ENCODE data around the gene BLTP3A.
"Not testable (repeated sequence)": the region's sequence is repeated elsewhere in the genome, so short reads cannot be mapped to it uniquely, and the experiment has no call there.

Gene BLTP3A

GRCh38 chr6:34816635-34817301, 24.9 kb downstream of the BLTP3A start:
- Histone ChIP-seq H3K4me1 (peaks cover 0 to 10% (median 3%) of the 10 kb centered on the region in 4 donors), H3K36me3 (peaks cover 0 to 3% (median 0%) of the 10 kb centered on the region in 3 donors), H3K9me3 (no peaks in the 10 kb centered on the region), H3K4me3 (no peak overlapping the region), H3K27ac (no peak overlapping the region), H3K27me3 (no peaks in the 10 kb centered on the region)
- TF ChIP-seq, protein P1, sequence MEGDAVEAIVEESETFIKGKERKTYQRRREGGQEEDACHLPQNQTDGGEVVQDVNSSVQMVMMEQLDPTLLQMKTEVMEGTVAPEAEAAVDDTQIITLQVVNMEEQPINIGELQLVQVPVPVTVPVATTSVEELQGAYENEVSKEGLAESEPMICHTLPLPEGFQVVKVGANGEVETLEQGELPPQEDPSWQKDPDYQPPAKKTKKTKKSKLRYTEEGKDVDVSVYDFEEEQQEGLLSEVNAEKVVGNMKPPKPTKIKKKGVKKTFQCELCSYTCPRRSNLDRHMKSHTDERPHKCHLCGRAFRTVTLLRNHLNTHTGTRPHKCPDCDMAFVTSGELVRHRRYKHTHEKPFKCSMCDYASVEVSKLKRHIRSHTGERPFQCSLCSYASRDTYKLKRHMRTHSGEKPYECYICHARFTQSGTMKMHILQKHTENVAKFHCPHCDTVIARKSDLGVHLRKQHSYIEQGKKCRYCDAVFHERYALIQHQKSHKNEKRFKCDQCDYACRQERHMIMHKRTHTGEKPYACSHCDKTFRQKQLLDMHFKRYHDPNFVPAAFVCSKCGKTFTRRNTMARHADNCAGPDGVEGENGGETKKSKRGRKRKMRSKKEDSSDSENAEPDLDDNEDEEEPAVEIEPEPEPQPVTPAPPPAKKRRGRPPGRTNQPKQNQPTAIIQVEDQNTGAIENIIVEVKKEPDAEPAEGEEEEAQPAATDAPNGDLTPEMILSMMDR (IDR thresholded peaks at IDR 0.05): no peak
- DNase-seq: no peak
- intact Hi-C loops (cut with DNase I; ENCODE audit: low total_unique reads): no loop called here

GRCh38 chr6:34817446-34817845, 25.6 kb downstream of the BLTP3A start:
- Histone ChIP-seq H3K27ac (no peak overlapping the region), H3K9me3 (no peaks in the 10 kb centered on the region), H3K4me3 (no peak overlapping the region), H3K36me3 (peaks cover 0 to 10% (median 1%) of the 10 kb centered on the region in 3 donors), H3K27me3 (no peaks in the 10 kb centered on the region), H3K4me1 (peaks cover 0 to 10% (median 3%) of the 10 kb centered on the region in 4 donors)
- TF ChIP-seq, protein P1 (IDR thresholded peaks at IDR 0.05): no peak
- DNase-seq: no peak
- intact Hi-C loops (cut with DNase I; ENCODE audit: low total_unique reads): no loop called here

DNA sequence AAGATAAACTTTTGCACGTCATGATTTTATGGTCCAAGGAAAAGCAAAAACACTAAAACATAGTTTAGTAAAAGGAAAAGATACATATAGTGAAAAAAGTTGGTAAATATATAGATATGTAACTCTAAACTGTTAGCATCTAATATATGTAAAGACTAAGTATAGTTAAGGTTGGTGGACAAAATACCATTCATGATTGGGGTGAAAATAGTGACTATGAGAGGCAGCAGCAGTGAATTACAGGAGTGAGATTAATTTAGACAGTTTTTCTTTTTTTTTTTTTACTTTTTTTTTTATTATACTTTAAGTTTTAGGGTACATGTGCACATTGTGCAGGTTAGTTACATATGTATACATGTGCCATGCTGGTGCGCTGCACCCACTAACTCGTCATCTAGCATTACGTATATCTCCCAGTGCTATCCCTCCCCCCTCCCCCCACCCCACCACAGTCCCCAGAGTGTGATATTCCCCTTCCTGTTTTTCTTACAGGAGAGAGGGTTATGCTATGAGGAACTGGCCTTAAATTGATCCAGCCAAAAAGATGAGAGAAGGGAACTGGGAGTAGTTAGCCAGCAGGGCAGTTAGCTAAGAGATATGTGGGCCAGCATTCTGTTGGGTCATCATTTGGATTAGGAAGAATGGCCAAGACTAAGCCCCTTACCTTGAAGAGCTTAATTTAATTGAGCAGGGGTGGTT, 27.1 kb downstream of the BLTP3A start:
- H3K9me3 ChIP-seq, DNase-seq, H3K27ac ChIP-seq: not testable (repeated sequence)

GRCh38 chr6:34819571-34820480, 27.9 kb downstream of the BLTP3A start:
- Histone ChIP-seq H3K9me3 (no peaks in the 10 kb centered on the region), H3K4me1 (no peaks in the 10 kb centered on the region), H3K27me3 (no peaks in the 10 kb centered on the region), H3K27ac (no peak overlapping the region), H3K4me3 (no peak overlapping the region), H3K36me3 (peaks cover 12 to 34% (median 25%) of the 10 kb centered on the region in 3 donors)
- intact Hi-C loops (cut with DNase I; ENCODE audit: low total_unique reads): no loop called here
- no peak for DNase-seq
- TF ChIP-seq, protein P1 (IDR thresholded peaks at IDR 0.05): no peak

More for the DNA sequence above, 27.1 kb downstream of the BLTP3A start:
- H3K4me1 ChIP-seq; intact Hi-C loops (cut with DNase I; ENCODE audit: low total_unique reads); H3K4me3 ChIP-seq; H3K27me3 ChIP-seq: not testable (repeated sequence)
- peaks cover 10 to 26% (median 17%) of the 10 kb centered on the region in 3 donors for H3K36me3 ChIP-seq

DNA sequence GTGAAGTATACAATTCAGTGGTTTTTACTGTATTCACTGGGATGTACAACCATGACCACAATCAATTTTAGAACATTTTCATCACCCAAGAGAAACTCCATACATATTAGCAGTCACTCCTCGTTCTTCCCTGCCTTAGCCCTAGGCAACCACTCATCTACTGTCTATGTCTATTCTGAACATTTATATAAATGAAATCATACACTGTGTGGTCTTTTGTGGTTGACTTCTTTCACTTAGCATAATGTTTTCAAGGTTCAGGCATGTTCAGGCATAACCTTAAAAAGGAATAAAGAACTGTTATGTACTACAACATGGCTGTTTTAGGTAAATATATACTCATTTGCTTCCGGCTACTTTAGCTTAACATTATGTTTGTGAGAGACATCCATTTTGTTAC, 37.3 kb downstream of the BLTP3A start:
- H3K4me3 ChIP-seq: no peak overlapping the region
- H3K27ac ChIP-seq: no peak overlapping the region
- H3K4me1 ChIP-seq: no peaks in the 10 kb centered on the region
- intact Hi-C loops (cut with DNase I; ENCODE audit: low total_unique reads): no loop called here
- TF ChIP-seq, protein P1 (IDR thresholded peaks at IDR 0.05): no peak
- peaks cover 24 to 67% (median 30%) of the 10 kb centered on the region in 3 donors for H3K36me3 ChIP-seq
- no peak for DNase-seq
- H3K27me3 ChIP-seq: no peaks in the 10 kb centered on the region
- no peaks in the 10 kb centered on the region for H3K9me3 ChIP-seq
